Prostate gland (tissue), 2 donors: Measurements from ENCODE around the gene COL25A1. TPM values are rescaled to one million over a fixed set of nuclear protein-coding genes. Genes with fewer than 3 reads are reported as not detected.

ENCODE experiments used
- DNase-seq: peaks from one replicate; pipeline ENCODE4 v3.0.0-alpha.2; 2019; ENCODE audit warnings: low spot score
- H3K27ac ChIP-seq, 2 donors: fragments of 200-600 bp; sonication (generic); 2 replicates each; pipeline ENCODE4 v1.5.1; 2017 to 2019
- H3K27me3 ChIP-seq: fragments of 200-600 bp; sonication (generic); replicated peaks from 2 replicates; pipeline ENCODE4 v1.5.1; 2019; ENCODE audit not compliant: insufficient read depth
- H3K36me3 ChIP-seq, 2 donors: fragments of 200-600 bp; sonication (generic); 1 replicate in 1 of 2; 2 replicates in 1 of 2; pipeline versions ENCODE4 v1.5.1 to v1.8.1; 2017 to 2019
- H3K4me1 ChIP-seq: fragments of 200-600 bp; sonication (generic); replicated peaks from 2 replicates; pipeline ENCODE4 v1.5.1; 2019
- H3K4me3 ChIP-seq, 2 donors: fragments of 200-600 bp; sonication (generic); 2 replicates each; pipeline ENCODE4 v1.5.1; 2017 to 2019
- H3K9me3 ChIP-seq: fragments of 200-600 bp; sonication (generic); 2 replicates; pipeline ENCODE4 v1.5.1; 2017
- CTCF ChIP-seq, 4 experiments: fragments of 200-600 bp in 2 of 4; fragments of 450-650 bp in 2 of 4; sonication (generic) in 2 of 4; IDR thresholded peaks; 1 replicate in 3 of 4; 2 replicates in 1 of 4; pipeline ENCODE4 v1.5.1; 2016 to 2019; ENCODE audit warnings: antibody characterized with exemption in 4 of 4, mild to moderate bottlenecking in 2 of 4, moderate library complexity in 2 of 4
- POLR2A ChIP-seq: fragments of 450-650 bp; IDR thresholded peaks from one replicate; pipeline ENCODE4 v1.6.1; 2016; ENCODE audit warnings: antibody characterized with exemption, mild to moderate bottlenecking
- POLR2AphosphoS5 ChIP-seq: sonication (generic); formaldehyde crosslinking; IDR thresholded peaks from one replicate; pipeline ENCODE4 v1.6.1; 2017; ENCODE audit warnings: antibody characterized with exemption
- WGBS: methylation state at CpG from one replicate; pipeline ENCODE4 v1.1.5; 2018; 5-methylcytosine and 5-hydroxymethylcytosine counted together
- intact Hi-C: fragments of 100-400 bp; cut with DNase I; formaldehyde crosslinking; loops from one replicate; pipeline ENCODE4 v1.14.2; 2022
- total RNA-seq, 2 donors: library from RNA; depleted of rRNA; stranded (reverse); fragments of >200 nt; gene quantifications; one replicate each; pipeline ENCODE4 v1.1.0, GENCODE V29; 2016

COL25A1 gene
- total RNA-seq, 2 donors from 2014 or later = 0.73 to 2.8 TPM

- Histone ChIP-seq H3K4me3 (no peak overlapping the region), H3K36me3 (no peaks in the 10 kb centered on the region), H3K4me1 (no peaks in the 10 kb centered on the region), H3K27ac (no peak overlapping the region), H3K9me3 (no peaks in the 10 kb centered on the region), H3K27me3 (no peaks in the 10 kb centered on the region)
- DNase-seq = no peak
- intact Hi-C loops = loop anchor here (5.0 kb wide), 1 partner anchor 574 kb away; no protein-coding TSS in a partner anchor
- TF ChIP-seq POLR2AphosphoS5 = no peak
- no peak for TF ChIP-seq POLR2A
- TF ChIP-seq CTCF (IDR thresholded peaks at IDR 0.05) = no peak
- 66% methylated on average over 4 of the region's 4 CpGs for WGBS
Observed at GRCh38 chr4:108838451-108838850, 464.0 kb downstream of the COL25A1 start.

- TF ChIP-seq POLR2AphosphoS5 (no peak), CTCF (IDR thresholded peaks at IDR 0.05) (peak; percentile 19 to 75 (median 54))
- DNase-seq = no peak
- H3K4me1 ChIP-seq = peaks cover 3% of the 10 kb centered on the region
- H3K4me3 ChIP-seq = no peak overlapping the region
- intact Hi-C loops = loop anchor here (5.0 kb wide), 1 partner anchor 577 kb away; no protein-coding TSS in a partner anchor
- no peak overlapping the region for H3K27ac ChIP-seq
- 21% methylated on average over 3 of the region's 3 CpGs for WGBS
- H3K9me3 ChIP-seq = no peaks in the 10 kb centered on the region
- H3K36me3 ChIP-seq = no peaks in the 10 kb centered on the region
- no peaks in the 10 kb centered on the region for H3K27me3 ChIP-seq
Observed at GRCh38 chr4:108834835-108835384, 467.5 kb downstream of the COL25A1 start.

- Histone ChIP-seq H3K4me1 (peaks cover 3% of the 10 kb centered on the region), H3K4me3 (no peak overlapping the region), H3K27me3 (no peaks in the 10 kb centered on the region), H3K9me3 (no peaks in the 10 kb centered on the region), H3K36me3 (no peaks in the 10 kb centered on the region), H3K27ac (no peak overlapping the region)
- intact Hi-C loops = no loop called here
- no peak for DNase-seq
- TF ChIP-seq CTCF (IDR thresholded peaks at IDR 0.05) (no peak), POLR2AphosphoS5 (no peak), POLR2A (no peak)
- 48% methylated on average over 9 of the region's 9 CpGs for WGBS
Observed at GRCh38 chr4:108834166-108834834, 468.2 kb downstream of the COL25A1 start.

- intact Hi-C loops = no loop called here
- H3K36me3 ChIP-seq = no peaks in the 10 kb centered on the region
- WGBS = 87% methylated on average over 4 of the region's 4 CpGs
- no peaks in the 10 kb centered on the region for H3K9me3 ChIP-seq
- TF ChIP-seq CTCF (IDR thresholded peaks at IDR 0.05) = no peak
- no peak for TF ChIP-seq POLR2A
- no peak for TF ChIP-seq POLR2AphosphoS5
- no peaks in the 10 kb centered on the region for H3K27me3 ChIP-seq
- no peak overlapping the region for H3K4me3 ChIP-seq
- peaks cover 3% of the 10 kb centered on the region for H3K4me1 ChIP-seq
- DNase-seq = no peak
- H3K27ac ChIP-seq = no peak overlapping the region
Observed at GRCh38 chr4:108833046-108833445, 469.4 kb downstream of the COL25A1 start.

GRCh38 chr4:108831886-108832285 is 470.6 kb downstream of the COL25A1 start:
- TF ChIP-seq POLR2AphosphoS5 (no peak), POLR2A (no peak), CTCF (IDR thresholded peaks at IDR 0.05) (no peak)
- WGBS = 32% methylated on average over 3 of the region's 3 CpGs
- Histone ChIP-seq H3K27ac (no peak overlapping the region), H3K4me1 (peaks cover 3% of the 10 kb centered on the region), H3K4me3 (no peak overlapping the region), H3K9me3 (no peaks in the 10 kb centered on the region), H3K36me3 (no peaks in the 10 kb centered on the region), H3K27me3 (no peaks in the 10 kb centered on the region)
- intact Hi-C loops = no loop called here
- no peak for DNase-seq
